NT2/D1 (cell line): Measurements from ENCODE around the gene KRTAP4-7.
"Not testable (repeated sequence)": the region's sequence is repeated elsewhere in the genome, so short reads cannot be mapped to it uniquely, and the experiment has no call there.

Experiments
- DNase-seq: peaks from one replicate; pipeline ENCODE4 v3.0.0-alpha.2; 2011; ENCODE audit warnings: low read depth, low spot score
- H3K27me3 ChIP-seq: 2 replicates; pipeline ENCODE4 v1.6.0; 2011; ENCODE audit warnings: mild to moderate bottlenecking; ENCODE audit not compliant: insufficient read length, insufficient read depth
- H3K36me3 ChIP-seq: 2 replicates; pipeline ENCODE4 v1.6.1; 2011; ENCODE audit warnings: mild to moderate bottlenecking, low read length, mixed read lengths; ENCODE audit not compliant: insufficient read depth, insufficient read length
- H3K4me1 ChIP-seq: 2 replicates; pipeline ENCODE4 v1.5.1; 2011; ENCODE audit not compliant: insufficient read depth, insufficient read length
- H3K4me3 ChIP-seq: 2 replicates; pipeline ENCODE4 v1.5.1; 2011; ENCODE audit warnings: low read depth; ENCODE audit not compliant: insufficient read length
- H3K9ac ChIP-seq: 2 replicates; pipeline ENCODE4 v1.6.0; 2011; ENCODE audit warnings: low read depth; ENCODE audit not compliant: insufficient read length
- H3K9me3 ChIP-seq: 2 replicates; pipeline ENCODE4 v1.5.1; 2011; ENCODE audit warnings: mild to moderate bottlenecking, low read length; ENCODE audit not compliant: insufficient read depth
- SUZ12 ChIP-seq: IDR thresholded peaks from 2 replicates; pipeline ENCODE4 v1.6.1; 2011; ENCODE audit not compliant: insufficient read length, insufficient read depth; ENCODE audit errors: extremely low read depth
- YY1 ChIP-seq: IDR thresholded peaks from 2 replicates; pipeline ENCODE4 v1.6.1; 2011; ENCODE audit not compliant: insufficient read length, insufficient read depth
- ZNF274 ChIP-seq: IDR thresholded peaks from 2 replicates; pipeline ENCODE4 v1.6.1; 2011; ENCODE audit warnings: mild to moderate bottlenecking, low read depth, low read length

Gene KRTAP4-7

GRCh38 chr17:41121742-41122141 is 37.8 kb downstream of the KRTAP4-7 start:
- no peaks in the 10 kb centered on the region for H3K4me1 ChIP-seq
- H3K27me3 ChIP-seq: no peaks in the 10 kb centered on the region
- H3K4me3 ChIP-seq: no peak overlapping the region
- no peaks in the 10 kb centered on the region for H3K9me3 ChIP-seq
- TF ChIP-seq SUZ12 (no peak), YY1 (no peak), ZNF274 (no peak)
- DNase-seq: no peak
- no peaks in the 10 kb centered on the region for H3K36me3 ChIP-seq
- no peak overlapping the region for H3K9ac ChIP-seq

- not testable (repeated sequence) for H3K9me3 ChIP-seq, H3K27me3 ChIP-seq, H3K4me1 ChIP-seq, H3K4me3 ChIP-seq, DNase-seq, H3K36me3 ChIP-seq, H3K9ac ChIP-seq
These were observed 39.5 kb downstream of the KRTAP4-7 start for GRCh38 chr17:41123292-41123990.

GRCh38 chr17:41123991-41124371 is 40.0 kb downstream of the KRTAP4-7 start, which contains the start of gene KRTAP4-12:
KRTAP4-12 (minus strand) TSS chr17:41124182; CDS start chr17:41124122, 60 bp downstream.
- not testable (repeated sequence) for H3K9ac ChIP-seq, H3K27me3 ChIP-seq, DNase-seq, H3K36me3 ChIP-seq, H3K4me3 ChIP-seq, H3K4me1 ChIP-seq, H3K9me3 ChIP-seq

GRCh38 chr17:41125064-41125463 is 41.1 kb downstream of the KRTAP4-7 start:
- H3K4me1 ChIP-seq: no peaks in the 10 kb centered on the region
- H3K9ac ChIP-seq: no peak overlapping the region
- no peaks in the 10 kb centered on the region for H3K27me3 ChIP-seq
- no peak for DNase-seq
- TF ChIP-seq SUZ12 (no peak), ZNF274 (no peak), YY1 (no peak)
- H3K36me3 ChIP-seq: no peaks in the 10 kb centered on the region
- H3K9me3 ChIP-seq: no peaks in the 10 kb centered on the region
- no peak overlapping the region for H3K4me3 ChIP-seq

- TF ChIP-seq ZNF274: no peak
- no peak overlapping the region for H3K9ac ChIP-seq
- no peaks in the 10 kb centered on the region for H3K36me3 ChIP-seq
- no peaks in the 10 kb centered on the region for H3K27me3 ChIP-seq
- no peak for DNase-seq
- H3K4me1 ChIP-seq: no peaks in the 10 kb centered on the region
- no peak overlapping the region for H3K4me3 ChIP-seq
- H3K9me3 ChIP-seq: no peaks in the 10 kb centered on the region
These were observed 42.5 kb downstream of the KRTAP4-7 start for GRCh38 chr17:41126412-41126811.

GRCh38 chr17:41127371-41127770 is 43.4 kb downstream of the KRTAP4-7 start:
- H3K4me3 ChIP-seq: no peak overlapping the region
- TF ChIP-seq SUZ12: no peak
- no peak for TF ChIP-seq ZNF274
- TF ChIP-seq YY1: no peak
- H3K27me3 ChIP-seq: no peaks in the 10 kb centered on the region
- no peak for DNase-seq
- H3K4me1 ChIP-seq: no peaks in the 10 kb centered on the region
- no peaks in the 10 kb centered on the region for H3K9me3 ChIP-seq
- no peak overlapping the region for H3K9ac ChIP-seq
- H3K36me3 ChIP-seq: no peaks in the 10 kb centered on the region

- Histone ChIP-seq H3K9me3 (no peaks in the 10 kb centered on the region), H3K36me3 (no peaks in the 10 kb centered on the region), H3K4me3 (no peak overlapping the region), H3K9ac (no peak overlapping the region), H3K27me3 (no peaks in the 10 kb centered on the region), H3K4me1 (no peaks in the 10 kb centered on the region)
- no peak for TF ChIP-seq YY1
- TF ChIP-seq ZNF274: no peak
- no peak for TF ChIP-seq SUZ12
- no peak for DNase-seq
These were observed 48.0 kb downstream of the KRTAP4-7 start for GRCh38 chr17:41131979-41132378.
